Measurements from ENCODE around the gene FBXW8.

The FBXW8 gene

DNA sequence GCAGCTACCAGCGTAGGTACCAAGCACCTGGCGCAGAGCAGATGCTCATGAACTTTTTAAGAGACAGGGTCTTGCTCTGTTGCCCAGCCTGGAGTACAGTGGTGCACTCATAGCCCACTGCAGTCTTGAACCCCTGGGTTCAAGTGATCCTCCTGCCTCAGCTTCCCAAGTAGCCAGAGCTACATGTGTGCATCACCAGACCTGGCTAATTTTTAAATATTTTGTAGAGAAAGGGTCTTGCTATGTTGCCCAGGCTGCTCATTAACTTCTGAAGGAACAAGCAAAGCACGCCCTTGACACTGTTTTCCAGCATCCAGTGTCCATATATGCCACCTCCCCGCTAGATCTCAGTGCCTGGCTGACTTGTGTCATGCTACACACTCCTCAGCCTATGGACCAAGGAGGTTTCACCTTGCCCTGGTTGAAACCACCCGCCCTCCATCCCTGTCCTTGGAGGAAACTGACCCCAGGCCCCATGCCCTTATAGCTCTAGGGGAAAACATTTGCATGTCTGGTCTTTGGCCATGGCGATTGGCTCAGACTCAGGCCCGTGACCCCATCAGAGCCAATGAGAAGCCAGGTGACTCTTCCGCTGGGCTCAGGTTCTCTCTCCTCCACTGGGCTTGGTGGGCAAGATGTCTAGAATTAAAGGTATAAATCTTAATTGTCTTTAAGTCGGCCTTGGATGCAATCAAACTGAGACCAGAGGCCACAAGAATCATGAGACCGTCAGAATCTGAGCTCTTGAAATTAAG, 162.2 kb downstream of the FBXW8 start:
- in situ Hi-C loops (cut with MboI; ENCODE audit: low sequenced_read_pairs): no loop called here

DNA sequence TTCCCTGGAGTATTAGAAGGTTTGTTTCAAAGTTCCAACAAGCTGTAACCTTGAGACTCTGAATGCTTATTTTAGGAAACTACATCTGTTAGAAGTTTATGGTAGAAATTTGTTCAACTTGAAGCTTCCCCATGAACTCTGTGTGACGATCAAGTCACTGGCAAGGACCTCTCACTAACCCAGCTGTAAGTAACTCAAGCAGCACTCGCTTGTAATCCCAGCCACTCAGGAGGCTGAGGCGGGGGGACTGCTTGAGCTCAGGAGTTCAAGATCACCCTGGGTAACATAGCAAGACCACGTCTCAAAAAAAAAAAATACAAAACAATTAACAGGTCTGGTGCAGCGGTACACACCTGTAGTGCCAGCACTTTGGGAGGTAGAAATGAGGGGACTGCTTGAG, 162.9 kb downstream of the FBXW8 start:
- in situ Hi-C loops (cut with MboI; ENCODE audit: low sequenced_read_pairs): no loop called here

DNA sequence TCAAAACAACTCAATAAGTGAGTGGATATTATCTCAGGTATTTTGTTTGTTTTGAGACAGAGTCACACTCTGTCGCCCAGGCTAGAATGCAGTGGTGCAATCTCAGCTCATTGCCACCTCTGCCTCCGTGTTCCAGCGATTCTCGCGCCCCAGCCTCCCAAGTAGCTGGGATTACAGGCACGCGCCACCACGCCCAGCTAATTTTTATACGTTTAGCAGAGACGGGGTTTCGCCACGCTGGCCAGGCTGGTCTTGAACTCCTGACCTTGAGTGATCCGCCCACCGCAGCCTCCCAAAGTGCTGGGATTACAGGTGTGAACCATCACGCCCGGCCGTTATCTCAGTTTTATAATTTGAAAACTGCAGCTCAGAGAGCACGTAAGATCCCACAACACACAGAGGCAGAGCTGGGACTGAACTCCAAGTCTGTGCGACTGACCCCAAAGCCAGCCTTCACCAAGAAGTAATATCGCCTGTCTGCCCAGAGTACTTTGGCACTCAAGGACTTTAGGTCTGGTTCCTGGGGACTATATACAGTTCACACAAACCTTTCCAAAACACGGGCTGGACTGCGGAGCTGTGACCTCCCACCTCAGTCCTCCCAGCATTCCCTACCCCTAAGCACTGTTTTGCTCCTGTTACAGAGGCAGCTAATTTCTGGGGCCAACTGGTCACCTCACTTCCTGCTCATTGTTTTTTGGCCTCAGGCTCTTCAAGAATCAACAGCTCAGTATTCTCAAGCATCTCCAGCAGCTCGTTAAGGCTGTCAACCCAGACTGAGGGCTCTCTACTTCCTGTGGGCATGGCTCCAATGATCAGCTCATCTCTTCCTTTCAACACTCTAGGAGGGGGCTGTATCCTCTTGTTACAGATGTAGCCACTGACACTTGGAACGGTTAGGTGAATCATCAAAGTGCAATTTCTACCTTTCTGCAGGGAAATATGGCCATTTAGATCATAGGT, 165.9 kb downstream of the FBXW8 start:
- in situ Hi-C loops (cut with MboI; ENCODE audit: low sequenced_read_pairs): no loop called here

DNA sequence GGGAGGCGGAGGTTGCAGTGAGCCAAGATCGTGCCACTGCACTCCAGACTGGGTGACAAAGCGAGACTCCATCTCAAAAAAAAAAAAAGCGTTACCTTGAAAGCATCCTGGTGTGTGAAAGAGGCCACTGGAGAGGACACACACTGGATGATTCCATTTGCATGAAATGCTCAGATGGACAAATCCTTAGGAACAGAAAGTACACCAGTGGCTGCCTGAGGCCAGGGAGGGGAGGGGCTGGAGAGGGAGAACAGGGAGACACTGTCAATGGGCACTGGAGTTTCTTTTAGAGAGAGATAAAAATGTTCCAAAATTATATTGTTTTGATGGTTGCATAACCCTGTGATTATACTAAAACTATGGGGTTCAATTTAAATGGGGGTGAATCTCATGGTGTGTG, 168.7 kb downstream of the FBXW8 start:
- in situ Hi-C loops (cut with MboI; ENCODE audit: low sequenced_read_pairs): no loop called here

DNA sequence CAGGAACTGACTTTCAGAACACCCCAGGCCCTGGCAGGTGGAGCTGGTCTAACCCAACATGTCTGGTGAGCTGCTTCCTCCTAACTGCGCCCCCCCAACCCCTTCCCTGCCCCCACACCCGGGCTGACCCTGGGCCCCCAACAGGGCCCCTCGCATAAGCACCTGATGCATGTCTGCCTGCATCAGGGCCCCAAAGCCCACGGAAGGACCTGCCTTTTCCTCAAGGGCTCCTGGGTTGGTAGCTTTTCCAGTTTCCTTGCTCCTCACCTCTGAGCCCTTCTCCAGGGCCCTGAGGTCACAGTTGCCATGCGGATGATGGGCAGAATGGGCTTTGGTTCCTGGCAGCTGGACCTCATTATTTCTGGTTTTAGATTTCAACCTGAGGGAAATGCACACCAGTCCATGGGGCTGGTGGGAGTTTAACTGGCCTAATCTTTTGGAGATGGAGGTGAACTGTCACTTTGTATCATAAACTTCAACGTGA, 170.0 kb downstream of the FBXW8 start:
- in situ Hi-C loops (cut with MboI; ENCODE audit: low sequenced_read_pairs): no loop called here

All from hTERT RPE-1 (cell line).